Progenitor cell of endocrine pancreas (in vitro differentiated cells): ENCODE results near the gene MACROD2. TPM values are rescaled to one million over a fixed set of nuclear protein-coding genes. Genes with fewer than 3 reads are reported as not detected.

Experiments
- DNase-seq: peaks from one replicate; pipeline ENCODE4 v3.0.0; 2021; ENCODE audit warnings: low spot score; ENCODE audit not compliant: unreplicated experiment
- H3K27ac Mint-ChIP-seq: 2 replicates; pipeline ENCODE4 v1.8.0; 2021; ENCODE audit warnings: mild to moderate bottlenecking, moderate library complexity, mixed read lengths
- H3K27me3 Mint-ChIP-seq: 2 replicates; pipeline ENCODE4 v1.8.0; 2021; ENCODE audit warnings: mixed read lengths
- H3K36me3 Mint-ChIP-seq: 2 replicates; pipeline ENCODE4 v1.8.0; 2022; ENCODE audit warnings: mixed read lengths; ENCODE audit not compliant: insufficient read depth
- H3K4me1 Mint-ChIP-seq: 2 replicates; pipeline ENCODE4 v1.8.0; 2021; ENCODE audit warnings: low read depth, mixed read lengths
- H3K4me3 Mint-ChIP-seq: 2 replicates; pipeline ENCODE4 v1.8.0; 2021; ENCODE audit warnings: low read depth, mild to moderate bottlenecking, moderate library complexity, mixed read lengths
- H3K9me3 Mint-ChIP-seq: 2 replicates; pipeline ENCODE4 v1.8.0; 2021; ENCODE audit warnings: low read depth, mixed read lengths
- total RNA-seq: library from RNA; stranded (reverse); gene quantifications from 2 replicates; pipeline ENCODE4 v1.2.1, GENCODE V29; 2021
- TF ChIP-seq, protein P1 (sequence below): fragments of 200-600 bp; sonication (generic); IDR thresholded peaks from one replicate; pipeline ENCODE4 v1.5.0; 2021; ENCODE audit warnings: antibody characterized with exemption, mild to moderate bottlenecking; ENCODE audit not compliant: unreplicated experiment

MACROD2 gene
- total RNA-seq, 1 donor from 2014 or later, result 7.6 TPM

DNA sequence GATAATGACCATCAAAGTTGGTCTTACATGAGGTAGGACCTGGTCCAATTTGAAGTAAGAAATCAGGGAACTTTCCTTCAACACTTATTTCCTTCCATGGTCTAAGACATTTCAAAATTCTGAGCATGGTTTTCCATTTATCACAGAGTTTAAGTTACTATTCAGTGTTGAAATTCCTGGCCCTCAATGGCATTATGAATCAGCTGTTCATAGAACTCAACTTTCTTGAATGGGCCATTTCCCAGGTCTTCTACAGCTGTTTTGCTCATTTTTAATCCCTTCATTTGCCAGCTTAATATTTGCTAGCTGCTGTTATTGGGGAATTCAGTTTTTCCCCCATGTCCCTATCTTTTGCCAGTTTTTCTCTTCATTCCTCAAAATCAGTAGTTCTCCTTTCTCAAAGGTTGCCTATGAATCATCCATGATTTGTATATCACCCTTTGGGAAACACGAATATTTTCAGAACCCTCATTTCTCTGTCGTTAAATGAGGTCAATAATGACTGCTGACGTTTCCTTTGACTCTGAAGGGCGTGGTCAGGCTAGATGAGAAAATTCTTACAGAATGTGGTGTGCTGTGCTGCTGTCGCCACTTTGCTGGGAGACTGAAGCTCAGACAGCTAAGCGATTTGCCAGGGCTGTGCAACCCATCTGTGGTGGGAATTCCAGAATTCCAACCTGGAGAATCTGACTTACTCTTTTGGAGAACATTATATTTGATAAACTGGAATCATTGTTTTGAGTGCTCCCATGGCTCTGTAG lies 558.6 kb downstream of the MACROD2 start:
- H3K4me1 Mint-ChIP-seq, result peaks cover 2% of the 10 kb centered on the region
- TF ChIP-seq, protein P1, sequence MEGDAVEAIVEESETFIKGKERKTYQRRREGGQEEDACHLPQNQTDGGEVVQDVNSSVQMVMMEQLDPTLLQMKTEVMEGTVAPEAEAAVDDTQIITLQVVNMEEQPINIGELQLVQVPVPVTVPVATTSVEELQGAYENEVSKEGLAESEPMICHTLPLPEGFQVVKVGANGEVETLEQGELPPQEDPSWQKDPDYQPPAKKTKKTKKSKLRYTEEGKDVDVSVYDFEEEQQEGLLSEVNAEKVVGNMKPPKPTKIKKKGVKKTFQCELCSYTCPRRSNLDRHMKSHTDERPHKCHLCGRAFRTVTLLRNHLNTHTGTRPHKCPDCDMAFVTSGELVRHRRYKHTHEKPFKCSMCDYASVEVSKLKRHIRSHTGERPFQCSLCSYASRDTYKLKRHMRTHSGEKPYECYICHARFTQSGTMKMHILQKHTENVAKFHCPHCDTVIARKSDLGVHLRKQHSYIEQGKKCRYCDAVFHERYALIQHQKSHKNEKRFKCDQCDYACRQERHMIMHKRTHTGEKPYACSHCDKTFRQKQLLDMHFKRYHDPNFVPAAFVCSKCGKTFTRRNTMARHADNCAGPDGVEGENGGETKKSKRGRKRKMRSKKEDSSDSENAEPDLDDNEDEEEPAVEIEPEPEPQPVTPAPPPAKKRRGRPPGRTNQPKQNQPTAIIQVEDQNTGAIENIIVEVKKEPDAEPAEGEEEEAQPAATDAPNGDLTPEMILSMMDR, result no peak
- H3K36me3 Mint-ChIP-seq, result peaks cover 1% of the 10 kb centered on the region
- peaks cover 5% of the 10 kb centered on the region for H3K9me3 Mint-ChIP-seq
- no peak for DNase-seq
- no peak overlapping the region for H3K27ac Mint-ChIP-seq
- H3K27me3 Mint-ChIP-seq, result no peaks in the 10 kb centered on the region
- no peak overlapping the region for H3K4me3 Mint-ChIP-seq

DNA sequence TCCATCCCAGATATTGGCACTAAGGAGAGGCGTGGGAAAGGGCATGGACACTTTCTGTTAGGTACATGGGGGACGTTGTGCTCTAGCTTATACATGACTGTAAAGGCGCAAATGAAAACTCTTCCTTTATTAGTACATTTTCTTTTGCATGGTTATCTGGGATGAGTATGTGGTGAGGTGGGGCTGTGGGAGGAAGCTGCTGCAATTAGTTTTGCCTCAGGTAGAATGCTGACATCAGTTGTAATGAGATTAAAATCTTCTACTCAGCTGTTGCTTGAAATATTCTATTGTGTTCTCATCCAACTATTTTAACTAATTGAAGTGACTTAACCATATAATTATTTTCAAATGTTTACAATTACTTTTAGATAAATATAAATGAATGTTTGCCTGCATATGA lies 560.4 kb downstream of the MACROD2 start:
- H3K27me3 Mint-ChIP-seq, result no peaks in the 10 kb centered on the region
- TF ChIP-seq, protein P1, result no peak
- peaks cover 1% of the 10 kb centered on the region for H3K36me3 Mint-ChIP-seq
- no peak overlapping the region for H3K27ac Mint-ChIP-seq
- peaks cover 2% of the 10 kb centered on the region for H3K4me1 Mint-ChIP-seq
- DNase-seq, result no peak
- H3K9me3 Mint-ChIP-seq, result peaks cover 5% of the 10 kb centered on the region
- no peak overlapping the region for H3K4me3 Mint-ChIP-seq

DNA sequence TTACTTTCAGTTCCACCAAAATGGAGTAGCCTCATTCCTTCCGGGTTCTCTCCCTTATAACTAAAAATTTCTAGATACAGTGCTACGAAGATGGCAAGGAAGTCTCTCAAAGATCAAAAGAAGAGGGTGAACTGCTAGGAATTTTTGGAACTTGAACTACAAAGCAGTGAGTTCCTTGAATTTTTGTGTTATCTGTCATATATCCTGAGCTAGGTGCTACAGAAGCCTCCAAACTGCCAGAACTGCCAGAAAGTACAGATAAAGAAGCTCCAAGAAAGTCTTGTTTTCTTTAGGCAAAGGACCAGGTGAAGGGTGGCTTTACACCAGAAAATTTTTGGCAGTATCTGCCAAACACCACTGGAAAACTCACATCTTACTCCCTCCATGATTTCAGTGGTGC lies 560.9 kb downstream of the MACROD2 start:
- no peak for DNase-seq
- peaks cover 5% of the 10 kb centered on the region for H3K9me3 Mint-ChIP-seq
- H3K27me3 Mint-ChIP-seq, result no peaks in the 10 kb centered on the region
- H3K4me1 Mint-ChIP-seq, result peaks cover 2% of the 10 kb centered on the region
- H3K27ac Mint-ChIP-seq, result no peak overlapping the region
- H3K36me3 Mint-ChIP-seq, result peaks cover 1% of the 10 kb centered on the region
- H3K4me3 Mint-ChIP-seq, result no peak overlapping the region
- TF ChIP-seq, protein P1, result no peak

DNA sequence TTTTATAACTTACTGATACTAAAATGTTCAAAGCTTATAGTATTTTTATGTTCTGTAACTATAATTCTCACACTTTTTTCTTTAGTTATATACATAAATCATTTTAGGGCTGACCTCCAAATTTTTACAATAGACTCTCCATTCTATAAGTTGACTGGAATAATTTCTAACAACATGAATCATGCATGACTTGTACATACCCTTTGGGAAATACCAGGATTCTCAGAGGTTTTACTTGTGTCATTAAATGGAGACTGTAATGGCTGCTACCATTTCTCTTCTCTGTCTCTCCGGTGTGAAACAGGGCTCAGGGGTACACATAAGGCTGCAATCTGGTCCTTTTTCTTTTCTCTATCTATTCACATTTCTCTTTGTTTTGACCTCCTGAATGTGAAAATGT lies 564.3 kb downstream of the MACROD2 start:
- no peak for DNase-seq
- Mint-ChIP-seq H3K27ac (no peak overlapping the region), H3K9me3 (peaks cover 21% of the 10 kb centered on the region), H3K4me3 (no peak overlapping the region), H3K27me3 (no peaks in the 10 kb centered on the region), H3K36me3 (peaks cover 1% of the 10 kb centered on the region), H3K4me1 (peaks cover 8% of the 10 kb centered on the region)
- TF ChIP-seq, protein P1, result no peak

- Mint-ChIP-seq H3K4me1 (peaks cover 8% of the 10 kb centered on the region), H3K9me3 (peaks cover 33% of the 10 kb centered on the region), H3K27me3 (no peaks in the 10 kb centered on the region), H3K27ac (no peak overlapping the region), H3K36me3 (peaks cover 3% of the 10 kb centered on the region), H3K4me3 (no peak overlapping the region)
- TF ChIP-seq, protein P1, result no peak
- no peak for DNase-seq
Measured at GRCh38 chr20:14561741-14562221, 566.5 kb downstream of the MACROD2 start.
